ENCODE results near the gene MAP6. TPM values are rescaled to one million over a fixed set of nuclear protein-coding genes. Genes with fewer than 3 reads are reported as not detected.

Gene MAP6
- total RNA-seq, 6 experiments from 2014 or later, result 0.26 to 0.86 (median 0.58) TPM

DNA sequence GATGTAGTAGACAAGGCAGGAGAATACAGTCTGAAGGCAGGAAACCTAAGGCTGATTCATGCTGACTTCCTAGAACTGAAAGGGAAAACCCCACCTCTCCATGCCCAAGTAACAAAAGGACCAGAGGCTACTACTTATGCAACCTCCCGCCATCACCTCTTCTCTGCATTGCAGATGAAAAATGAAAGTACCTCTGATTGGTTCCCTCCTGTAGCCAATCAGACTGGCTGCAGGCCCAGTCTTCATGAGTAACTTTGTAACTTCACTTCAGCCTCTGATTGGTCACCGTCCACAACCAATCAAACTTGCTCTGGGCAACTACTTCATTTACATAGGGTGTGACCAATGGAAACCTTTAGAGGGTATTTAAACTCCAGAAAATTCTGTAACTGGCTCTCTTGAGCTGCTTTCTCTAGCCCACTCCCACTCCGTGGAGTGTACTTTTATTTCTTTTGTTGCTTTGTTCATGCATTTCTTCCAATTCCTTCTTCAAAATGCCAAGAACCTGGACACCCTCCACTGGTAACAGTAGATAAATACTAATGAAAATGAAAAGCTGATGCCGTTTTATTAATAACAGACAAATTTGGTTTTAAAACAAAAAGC lies 5.2 kb upstream of the MAP6 start:
- Histone ChIP-seq H3K4me3 (no peak overlapping the region), H3K27me3 (peaks cover 0 to 4% of the 10 kb centered on the region in 2 donors), H3K36me3 (no peaks in the 10 kb centered on the region), H3K4me1 (no peaks in the 10 kb centered on the region), H3K27ac (no peak overlapping the region), H3K9me3 (no peaks in the 10 kb centered on the region)
- intact Hi-C loops (cut with DNase I), result no loop called here
- DNase-seq (no peak), ATAC-seq (no peak)
- TF ChIP-seq POLR2A (IDR thresholded peaks at IDR 0.05), result no peak
- TF ChIP-seq CTCF (IDR thresholded peaks at IDR 0.05), result no peak
- 82% methylated on average over 4 of the region's 4 CpGs for WGBS (ENCODE audit: insufficient coverage, low coverage, low lambda C conversion rate, missing lambda C conversion rate)

- H3K9me3 ChIP-seq, result no peaks in the 10 kb centered on the region
- H3K4me3 ChIP-seq, result peak overlapping the region; percentile 47 to 55 (median 54)
- H3K4me1 ChIP-seq, result peaks cover 0 to 19% (median 3%) of the 10 kb centered on the region in 4 donors
- H3K27me3 ChIP-seq, result peaks cover 0 to 14% of the 10 kb centered on the region in 2 donors
- peak in 2 of 3 donors; percentile 58 to 59 for DNase-seq
- 4% methylated on average over 10 of the region's 73 CpGs for WGBS (ENCODE audit: insufficient coverage, low coverage, low lambda C conversion rate, missing lambda C conversion rate)
- H3K36me3 ChIP-seq, result no peaks in the 10 kb centered on the region
- no peak overlapping the region for H3K27ac ChIP-seq
- TF ChIP-seq POLR2A (IDR thresholded peaks at IDR 0.05) (no peak), CTCF (IDR thresholded peaks at IDR 0.05) (no peak)
- peak; percentile 66 to 72 (median 68) for ATAC-seq
- intact Hi-C loops (cut with DNase I), result no loop called here
These were observed 897 bp downstream of the MAP6 start for GRCh38 chr11:75667831-75668450.

- Histone ChIP-seq H3K36me3 (no peaks in the 10 kb centered on the region), H3K4me1 (peaks cover 0 to 19% (median 3%) of the 10 kb centered on the region in 4 donors), H3K4me3 (peak overlapping the region; percentile 47 to 55 (median 54)), H3K9me3 (no peaks in the 10 kb centered on the region), H3K27me3 (peaks cover 0 to 14% of the 10 kb centered on the region in 2 donors), H3K27ac (no peak overlapping the region)
- intact Hi-C loops (cut with DNase I), result no loop called here
- DNase-seq, result peak in 1 of 3 donors; percentile 34
- peak; percentile 67 to 72 (median 70) for ATAC-seq
- TF ChIP-seq POLR2A (IDR thresholded peaks at IDR 0.05) (no peak), CTCF (IDR thresholded peaks at IDR 0.05) (no peak)
- WGBS (ENCODE audit: insufficient coverage, low coverage, low lambda C conversion rate, missing lambda C conversion rate), result 18% methylated on average over 3 of the region's 63 CpGs
These were observed 1.5 kb downstream of the MAP6 start for GRCh38 chr11:75667255-75667830.

DNA sequence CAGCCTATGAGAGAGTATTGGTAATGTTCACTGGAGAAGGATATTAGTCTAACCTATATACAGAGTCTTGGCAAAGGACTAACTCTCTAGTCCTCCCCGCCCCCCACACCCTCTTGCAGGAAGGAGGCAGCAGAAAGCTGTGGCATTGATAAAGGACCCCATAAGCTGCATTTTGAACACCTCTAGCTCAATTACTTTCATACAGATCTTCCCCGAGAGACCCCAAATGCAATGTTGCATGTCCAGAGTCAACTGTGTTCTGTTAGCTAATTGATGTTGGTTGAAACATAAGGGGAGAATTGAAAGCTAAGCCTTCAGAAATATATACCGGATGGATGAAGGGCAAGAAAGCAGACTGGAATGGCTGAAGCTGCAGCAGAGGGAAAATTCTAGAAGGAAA lies 2.8 kb downstream of the MAP6 start:
- TF ChIP-seq POLR2A (IDR thresholded peaks at IDR 0.05), result no peak
- TF ChIP-seq CTCF (IDR thresholded peaks at IDR 0.05), result no peak
- Histone ChIP-seq H3K27me3 (peaks cover 0 to 14% of the 10 kb centered on the region in 2 donors), H3K4me1 (peaks cover 0 to 19% (median 3%) of the 10 kb centered on the region in 4 donors), H3K9me3 (no peaks in the 10 kb centered on the region), H3K4me3 (no peak overlapping the region), H3K36me3 (no peaks in the 10 kb centered on the region), H3K27ac (no peak overlapping the region)
- ATAC-seq (no peak), DNase-seq (no peak)
- intact Hi-C loops (cut with DNase I), result no loop called here
- 100% methylated on average over 2 of the region's 3 CpGs for WGBS (ENCODE audit: insufficient coverage, low coverage, low lambda C conversion rate, missing lambda C conversion rate)

Data from right lobe of liver (tissue), 6 donors.